ENCODE data around the gene HMGA1.

HMGA1 gene

GRCh38 chr6:34236443-34237315, at the start of gene HMGA1:
TSS of gene HMGA1 (plus strand) at chr6:34236873. CDS start at chr6:34240781, 3,908 bp downstream.
- peak; percentile 74 to 86 for DNase-seq (ENCODE audit: extremely low read depth in 1 of 2, low read depth in 1 of 2)

DNA sequence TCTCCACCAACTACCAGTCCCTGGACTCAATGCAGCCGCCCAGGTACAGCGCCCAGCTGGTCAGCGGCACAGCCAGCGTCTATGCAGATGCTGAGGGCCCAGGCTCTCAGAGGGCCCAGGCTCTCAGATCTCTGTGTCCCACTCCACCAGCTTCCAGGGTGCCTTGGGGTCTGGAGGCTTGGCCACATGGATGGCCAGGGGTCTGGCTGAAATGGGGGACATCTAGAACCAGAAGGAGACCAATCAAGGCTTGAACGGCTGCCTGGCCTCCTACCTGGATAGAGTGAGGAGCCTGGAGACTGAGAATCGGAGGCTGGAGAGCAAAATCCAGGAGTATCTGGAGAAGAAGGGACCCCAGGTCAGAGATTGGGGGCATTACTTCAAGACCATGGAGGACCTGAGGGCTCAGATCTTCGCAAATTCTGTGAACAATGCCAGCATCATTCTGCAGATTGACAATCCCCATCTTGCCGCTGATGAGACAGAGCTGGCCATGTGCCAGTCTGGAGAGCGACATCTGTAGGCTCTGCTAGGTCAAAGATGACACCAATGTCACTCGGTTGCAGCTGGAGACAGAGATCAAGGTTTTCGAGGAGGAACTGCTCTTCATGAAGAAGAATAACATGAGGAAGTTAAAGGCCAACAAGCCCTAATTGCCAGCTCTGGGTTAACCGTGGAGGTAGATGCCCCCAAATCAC, 46.7 kb upstream of the HMGA1 start:
- peak in 1 of 2 donors; percentile 22 for DNase-seq (ENCODE audit: extremely low read depth in 1 of 2, low read depth in 1 of 2)

GRCh38 chr6:34190504-34191122, 46.1 kb upstream of the HMGA1 start:
- DNase-seq (ENCODE audit: extremely low read depth in 1 of 2, low read depth in 1 of 2) = no peak

- DNase-seq (ENCODE audit: extremely low read depth in 1 of 2, low read depth in 1 of 2) = no peak
These were observed 41.9 kb upstream of the HMGA1 start for GRCh38 chr6:34194772-34195171.

DNA sequence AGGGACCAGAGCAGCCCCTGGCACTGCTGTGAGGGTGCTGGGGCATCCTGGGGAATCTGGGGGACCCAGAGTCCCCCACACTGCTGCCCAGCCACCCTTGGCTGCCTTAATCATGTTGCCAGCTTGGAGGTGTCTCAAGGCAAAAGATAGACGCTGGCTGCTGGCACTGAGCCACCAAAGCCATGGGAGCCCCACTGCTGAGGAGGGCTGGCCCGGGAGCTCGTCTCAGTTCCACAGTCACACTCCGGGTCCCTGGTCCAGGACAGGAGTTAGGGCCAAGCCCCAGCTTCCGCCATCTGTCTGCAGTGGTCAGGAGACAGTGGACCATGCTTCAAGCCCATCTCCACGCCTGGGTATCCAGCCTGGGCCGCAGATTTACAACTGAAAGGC, 41.0 kb upstream of the HMGA1 start:
- no peak for DNase-seq (ENCODE audit: extremely low read depth in 1 of 2, low read depth in 1 of 2)

GRCh38 chr6:34196116-34196832, 40.4 kb upstream of the HMGA1 start:
- peak; percentile 69 to 89 for DNase-seq (ENCODE audit: extremely low read depth in 1 of 2, low read depth in 1 of 2)

DNA sequence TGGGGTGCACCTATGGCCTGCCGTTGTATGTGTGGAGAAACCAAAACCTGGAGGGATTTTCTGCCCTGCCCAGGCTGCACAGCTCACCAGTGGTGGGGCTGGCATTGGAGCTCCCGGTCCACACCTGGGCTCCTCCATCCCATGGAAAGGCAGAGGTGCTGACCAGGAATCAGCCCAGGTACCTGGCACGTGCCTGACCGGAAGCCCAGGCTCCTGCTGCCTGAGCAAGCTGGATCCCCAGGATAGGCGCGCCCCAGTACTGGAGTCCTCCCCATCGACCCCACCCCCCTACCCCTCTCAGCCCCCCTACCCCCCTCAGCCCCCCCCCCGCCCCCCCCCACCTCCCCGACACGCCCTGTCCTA, 39.9 kb upstream of the HMGA1 start:
- no peak for DNase-seq (ENCODE audit: extremely low read depth in 1 of 2, low read depth in 1 of 2)

GRCh38 chr6:34200340-34200971, 36.2 kb upstream of the HMGA1 start:
- DNase-seq (ENCODE audit: extremely low read depth in 1 of 2, low read depth in 1 of 2) = no peak

GRCh38 chr6:34201455-34202107, 35.1 kb upstream of the HMGA1 start:
- DNase-seq (ENCODE audit: extremely low read depth in 1 of 2, low read depth in 1 of 2) = no peak

DNA sequence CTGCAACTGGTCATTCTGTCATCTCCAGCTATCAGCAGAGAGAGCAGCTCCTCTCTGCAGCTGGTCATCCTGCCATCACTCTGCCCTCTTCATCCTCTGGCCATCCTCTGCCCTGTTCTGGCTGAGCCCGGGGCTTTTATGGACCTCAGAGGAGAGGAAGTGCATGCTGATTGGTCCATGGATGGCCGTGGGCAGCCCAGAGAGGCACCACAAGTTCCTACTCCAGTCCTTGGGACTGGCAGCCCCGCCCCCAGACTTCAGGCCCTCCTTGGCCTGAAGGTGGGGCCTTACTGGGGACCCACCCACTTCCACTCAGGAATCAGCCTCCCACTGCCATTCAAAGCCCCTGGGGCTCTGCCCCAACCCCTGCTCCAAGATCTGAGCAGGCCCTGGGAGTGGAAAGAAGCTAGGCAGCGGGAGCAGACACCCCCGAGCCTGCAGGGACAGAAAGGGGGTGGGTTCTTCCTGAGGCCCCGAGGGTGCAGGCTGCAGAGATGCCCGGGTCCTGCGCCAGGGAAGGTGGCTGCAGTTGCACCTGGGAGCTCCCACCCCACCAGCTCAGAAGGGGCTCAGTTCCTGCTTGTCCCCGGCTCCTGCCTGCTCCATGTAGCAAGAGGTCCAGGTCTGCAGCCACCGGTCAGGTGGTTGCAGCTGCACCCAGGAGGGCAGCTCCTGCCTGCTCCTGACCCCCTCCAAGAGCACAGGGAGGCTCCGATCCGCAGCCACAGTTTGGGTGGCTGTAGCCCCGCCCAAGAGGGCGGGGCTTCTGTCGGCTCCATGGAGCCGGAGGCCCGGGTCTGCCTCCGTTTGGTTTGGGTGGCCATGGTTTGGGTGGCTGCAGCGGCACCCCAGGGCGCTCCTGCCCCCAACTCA, 34.1 kb upstream of the HMGA1 start:
- DNase-seq (ENCODE audit: extremely low read depth in 1 of 2, low read depth in 1 of 2) = no peak

GRCh38 chr6:34204693-34205092, 32.0 kb upstream of the HMGA1 start:
- DNase-seq (ENCODE audit: extremely low read depth in 1 of 2, low read depth in 1 of 2) = no peak

- no peak for DNase-seq (ENCODE audit: extremely low read depth in 1 of 2, low read depth in 1 of 2)
These were observed 31.2 kb upstream of the HMGA1 start for GRCh38 chr6:34205466-34205865.

- DNase-seq (ENCODE audit: extremely low read depth in 1 of 2, low read depth in 1 of 2) = no peak
These were observed 30.8 kb upstream of the HMGA1 start for GRCh38 chr6:34205916-34206315.

DNA sequence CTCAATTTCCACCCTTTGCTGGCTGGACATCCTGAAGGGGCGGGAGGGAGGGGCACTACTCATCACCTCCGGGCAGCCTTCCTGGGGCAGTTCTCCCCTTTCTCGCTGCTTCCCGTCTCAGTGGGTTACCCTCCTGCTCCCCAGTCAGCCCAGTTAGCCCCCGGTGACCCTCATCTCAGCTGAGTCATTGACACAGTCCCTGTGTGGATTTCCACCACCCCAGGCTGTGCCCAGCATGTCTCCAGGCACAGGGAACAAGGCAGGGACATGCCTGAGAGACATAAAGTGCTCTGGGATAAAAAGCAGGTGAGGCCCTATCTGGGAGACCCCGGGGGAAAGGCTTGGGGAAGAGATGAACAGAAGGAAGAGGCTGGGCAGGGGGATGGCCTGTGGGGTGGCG, 29.9 kb upstream of the HMGA1 start:
- DNase-seq (ENCODE audit: extremely low read depth in 1 of 2, low read depth in 1 of 2) = no peak

GRCh38 chr6:34207695-34208443, 28.8 kb upstream of the HMGA1 start:
- no peak for DNase-seq (ENCODE audit: extremely low read depth in 1 of 2, low read depth in 1 of 2)

DNA sequence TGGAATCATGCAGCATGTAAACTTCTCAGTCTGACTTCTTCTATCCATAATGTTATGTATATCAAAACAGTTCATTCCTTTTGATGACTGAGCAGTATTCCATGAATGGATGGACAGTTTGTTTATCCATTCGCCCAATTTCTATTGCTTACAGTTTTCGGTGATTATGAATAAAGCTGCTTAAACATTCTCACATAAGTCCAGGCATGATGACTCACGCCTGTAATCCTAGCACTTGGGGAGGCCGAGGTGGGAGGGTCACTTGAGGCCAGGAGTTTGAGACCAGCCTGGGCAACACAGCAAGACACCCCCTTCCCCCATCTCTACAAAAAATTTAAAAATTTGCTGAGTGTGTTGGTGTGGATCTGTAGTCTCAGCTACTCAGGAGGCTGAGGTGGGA, 22.9 kb upstream of the HMGA1 start:
- no peak for DNase-seq (ENCODE audit: extremely low read depth in 1 of 2, low read depth in 1 of 2)

GRCh38 chr6:34218691-34219090, 18.0 kb upstream of the HMGA1 start:
- no peak for DNase-seq (ENCODE audit: extremely low read depth in 1 of 2, low read depth in 1 of 2)

DNA sequence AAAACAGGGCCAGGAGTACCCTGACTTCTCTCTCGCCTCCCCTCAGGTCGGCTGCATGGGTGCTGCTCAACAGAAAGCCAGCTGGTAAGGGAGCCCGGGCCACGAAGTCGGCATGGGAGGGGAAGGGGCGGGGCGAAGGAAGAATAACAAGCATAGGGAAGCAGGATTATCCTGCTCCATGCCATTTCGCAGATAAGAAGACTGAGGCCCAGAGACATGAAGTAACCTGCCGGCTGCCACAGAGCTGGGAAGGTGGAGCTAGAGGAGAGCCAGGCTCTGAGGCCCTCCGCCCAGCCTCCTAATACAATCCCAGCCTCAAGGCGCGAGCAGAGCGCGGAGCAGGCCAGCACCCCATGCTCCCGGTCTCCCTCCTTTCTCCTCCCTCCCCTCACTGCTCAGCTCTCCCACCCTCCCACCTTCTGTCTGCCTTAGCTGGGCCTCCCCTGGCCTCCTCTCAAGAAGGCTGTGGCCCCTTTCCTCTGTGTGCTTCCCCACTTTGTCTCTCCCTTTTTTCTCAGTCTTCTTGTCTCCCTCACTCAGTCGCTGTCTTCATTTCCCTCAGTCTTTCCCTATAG, 13.2 kb upstream of the HMGA1 start:
- DNase-seq (ENCODE audit: extremely low read depth in 1 of 2, low read depth in 1 of 2) = no peak
